ENCODE measurements around the gene NUP153. TPM values are rescaled to one million over a fixed set of nuclear protein-coding genes. Genes with fewer than 3 reads are reported as not detected.
"Not testable (repeated sequence)": the region's sequence is repeated elsewhere in the genome, so short reads cannot be mapped to it uniquely, and the experiment has no call there.

Gene NUP153
- total and polyA plus RNA-seq, 12 donors, result 5.3 to 30.5 (median 25.4) TPM

GRCh38 chr6:17583811-17584210, 122.9 kb downstream of the NUP153 start:
- TF ChIP-seq, protein P1, sequence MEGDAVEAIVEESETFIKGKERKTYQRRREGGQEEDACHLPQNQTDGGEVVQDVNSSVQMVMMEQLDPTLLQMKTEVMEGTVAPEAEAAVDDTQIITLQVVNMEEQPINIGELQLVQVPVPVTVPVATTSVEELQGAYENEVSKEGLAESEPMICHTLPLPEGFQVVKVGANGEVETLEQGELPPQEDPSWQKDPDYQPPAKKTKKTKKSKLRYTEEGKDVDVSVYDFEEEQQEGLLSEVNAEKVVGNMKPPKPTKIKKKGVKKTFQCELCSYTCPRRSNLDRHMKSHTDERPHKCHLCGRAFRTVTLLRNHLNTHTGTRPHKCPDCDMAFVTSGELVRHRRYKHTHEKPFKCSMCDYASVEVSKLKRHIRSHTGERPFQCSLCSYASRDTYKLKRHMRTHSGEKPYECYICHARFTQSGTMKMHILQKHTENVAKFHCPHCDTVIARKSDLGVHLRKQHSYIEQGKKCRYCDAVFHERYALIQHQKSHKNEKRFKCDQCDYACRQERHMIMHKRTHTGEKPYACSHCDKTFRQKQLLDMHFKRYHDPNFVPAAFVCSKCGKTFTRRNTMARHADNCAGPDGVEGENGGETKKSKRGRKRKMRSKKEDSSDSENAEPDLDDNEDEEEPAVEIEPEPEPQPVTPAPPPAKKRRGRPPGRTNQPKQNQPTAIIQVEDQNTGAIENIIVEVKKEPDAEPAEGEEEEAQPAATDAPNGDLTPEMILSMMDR (IDR thresholded peaks at IDR 0.05), result no peak
- intact Hi-C loops (cut with DNase I), result loop anchor here in 9 of 10 donors (1.0 to 10.0 kb wide), 10 partner anchors 117 to 541 kb away; partner anchors contain the start of genes RBM24 (in 3 of the 9) and NHLRC1 (in 1 of the 9)
- 7 to 12% methylated on average over 5 of the region's 5 CpGs for WGBS, 2 donors
- no peaks in the 10 kb centered on the region for H3K9me3 ChIP-seq
- DNase-seq, result no peak
- ATAC-seq, result peak in 6 of 8 donors; percentile 20 to 48 (median 26)
- H3K27ac ChIP-seq, result peak overlapping the region; percentile 5 to 80 (median 58)
- H3K4me3 ChIP-seq, result peak overlapping the region in 4 of 10 donors; percentile 17 to 41 (median 30)
- H3K4me1 ChIP-seq, result peaks cover 0 to 19% (median 8%) of the 10 kb centered on the region in 9 donors
- H3K27me3 ChIP-seq, result peaks cover 0 to 20% (median 0%) of the 10 kb centered on the region in 7 donors
- no peaks in the 10 kb centered on the region for H3K36me3 ChIP-seq

GRCh38 chr6:17581282-17581681, 125.4 kb downstream of the NUP153 start:
- H3K27ac ChIP-seq, DNase-seq, ATAC-seq, H3K4me3 ChIP-seq, H3K36me3 ChIP-seq: not testable (repeated sequence)
- 92 to 93% methylated on average over 7 of the region's 7 CpGs for WGBS, 2 donors
- Histone ChIP-seq H3K27me3 (peaks cover 0 to 20% (median 0%) of the 10 kb centered on the region in 7 donors), H3K4me1 (peaks cover 0 to 19% (median 8%) of the 10 kb centered on the region in 9 donors), H3K9me3 (peaks cover 0 to 17% (median 7%) of the 10 kb centered on the region in 11 donors)
- intact Hi-C loops (cut with DNase I), result loop anchor here (2.0 to 10.0 kb wide), 9 partner anchors 114 to 544 kb away; partner anchors contain the start of genes RBM24 (in 3 of the 10) and NHLRC1 (in 1 of the 10)

GRCh38 chr6:17580518-17581048, 126.1 kb downstream of the NUP153 start:
- intact Hi-C loops (cut with DNase I), result loop anchor here (2.0 to 10.0 kb wide), 9 partner anchors 113 to 544 kb away; partner anchors contain the start of genes RBM24 (in 3 of the 10) and NHLRC1 (in 1 of the 10)

GRCh38 chr6:17577059-17577458, 129.7 kb downstream of the NUP153 start:
- Histone ChIP-seq H3K27ac (no peak overlapping the region), H3K27me3 (peaks cover 0 to 20% (median 0%) of the 10 kb centered on the region in 7 donors), H3K36me3 (no peaks in the 10 kb centered on the region), H3K4me3 (no peak overlapping the region), H3K4me1 (peaks cover 0 to 4% (median 0%) of the 10 kb centered on the region in 9 donors), H3K9me3 (peaks cover 0 to 20% (median 7%) of the 10 kb centered on the region in 11 donors)
- DNase-seq (no peak), ATAC-seq (no peak)
- WGBS, 2 donors, result 95 to 100% methylated on average over 1 of the region's 1 CpG
- intact Hi-C loops (cut with DNase I), result no loop called here
- TF ChIP-seq, protein P1 (IDR thresholded peaks at IDR 0.05), result no peak

More at GRCh38 chr6:17580518-17581048, 126.1 kb downstream of the NUP153 start:
- peak; percentile 41 to 92 (median 75) for ATAC-seq
- WGBS, 2 donors, result 20 to 22% methylated on average over 39 to 53 of the region's 53 CpGs
- peaks cover 0 to 14% (median 8%) of the 10 kb centered on the region in 9 donors for H3K4me1 ChIP-seq
- peak in 1 of 2 donors; percentile 31 for DNase-seq
- TF ChIP-seq, protein P1 (IDR thresholded peaks at IDR 0.05), result no peak
- H3K27ac ChIP-seq, result peak overlapping the region in 9 of 10 donors; percentile 0 to 77 (median 47)
- H3K4me3 ChIP-seq, result peak overlapping the region; percentile 38 to 67 (median 54)
- H3K27me3 ChIP-seq, result peaks cover 0 to 20% (median 0%) of the 10 kb centered on the region in 7 donors
- H3K9me3 ChIP-seq, result peaks cover 0 to 17% (median 7%) of the 10 kb centered on the region in 11 donors
- no peaks in the 10 kb centered on the region for H3K36me3 ChIP-seq
